Ovary (tissue), 3 donors: Measurements from ENCODE around the gene RTTN.

Experiments
- CTCF ChIP-seq, 3 donors: fragments of 450-650 bp in 2 of 3; fragments of 200-600 bp in 1 of 3; IDR thresholded peaks; one replicate each; pipeline versions ENCODE4 v1.5.1 to v1.8.0; 2016 to 2022; ENCODE audit warnings: antibody characterized with exemption in 3 of 3, mild to moderate bottlenecking in 1 of 3
- EP300 ChIP-seq: sonication (generic); formaldehyde crosslinking; IDR thresholded peaks from one replicate; pipeline ENCODE4 v1.6.1; 2017; ENCODE audit warnings: antibody characterized with exemption
- donor health status: DM: no; HTN: no; CAD: no.

GRCh38 chr18:70181015-70181414 is 24.5 kb downstream of the RTTN start:
- TF ChIP-seq CTCF (IDR thresholded peaks at IDR 0.05), result no peak
- no peak for TF ChIP-seq EP300
